Suprapubic skin (tissue), 4 donors: ENCODE data around the gene LTO1.

ENCODE experiments used
- EP300 ChIP-seq: sonication (generic); formaldehyde crosslinking; IDR thresholded peaks from one replicate; pipeline ENCODE4 v1.6.1; 2017; ENCODE audit warnings: antibody characterized with exemption
- POLR2A ChIP-seq, 2 donors: fragments of 450-650 bp; IDR thresholded peaks; one replicate each; pipeline ENCODE4 v1.6.1; 2017; ENCODE audit warnings: antibody characterized with exemption in 2 of 2, mild to moderate bottlenecking in 2 of 2, moderate library complexity in 2 of 2
- POLR2AphosphoS5 ChIP-seq, 3 donors: sonication (generic); formaldehyde crosslinking; IDR thresholded peaks; one replicate each; pipeline ENCODE4 v1.6.1; 2017; ENCODE audit warnings: antibody characterized with exemption in 3 of 3

- TF ChIP-seq EP300 (no peak), POLR2AphosphoS5 (IDR thresholded peaks at IDR 0.05) (no peak), POLR2A (IDR thresholded peaks at IDR 0.05) (no peak)
Measured at GRCh38 chr11:69658626-69659450, 16.3 kb downstream of the LTO1 start.
